ENCODE measurements around the gene MYBPC2. TPM values are rescaled to one million over a fixed set of nuclear protein-coding genes. Genes with fewer than 3 reads are reported as not detected.

The MYBPC2 gene
- total and polyA plus RNA-seq, 9 of the 15 experiments (the other 6 are each of a cell fraction or from before 2014, with no cell fraction given) = 0.01 to 0.14 (median 0.04) TPM; not detected in 6

DNA sequence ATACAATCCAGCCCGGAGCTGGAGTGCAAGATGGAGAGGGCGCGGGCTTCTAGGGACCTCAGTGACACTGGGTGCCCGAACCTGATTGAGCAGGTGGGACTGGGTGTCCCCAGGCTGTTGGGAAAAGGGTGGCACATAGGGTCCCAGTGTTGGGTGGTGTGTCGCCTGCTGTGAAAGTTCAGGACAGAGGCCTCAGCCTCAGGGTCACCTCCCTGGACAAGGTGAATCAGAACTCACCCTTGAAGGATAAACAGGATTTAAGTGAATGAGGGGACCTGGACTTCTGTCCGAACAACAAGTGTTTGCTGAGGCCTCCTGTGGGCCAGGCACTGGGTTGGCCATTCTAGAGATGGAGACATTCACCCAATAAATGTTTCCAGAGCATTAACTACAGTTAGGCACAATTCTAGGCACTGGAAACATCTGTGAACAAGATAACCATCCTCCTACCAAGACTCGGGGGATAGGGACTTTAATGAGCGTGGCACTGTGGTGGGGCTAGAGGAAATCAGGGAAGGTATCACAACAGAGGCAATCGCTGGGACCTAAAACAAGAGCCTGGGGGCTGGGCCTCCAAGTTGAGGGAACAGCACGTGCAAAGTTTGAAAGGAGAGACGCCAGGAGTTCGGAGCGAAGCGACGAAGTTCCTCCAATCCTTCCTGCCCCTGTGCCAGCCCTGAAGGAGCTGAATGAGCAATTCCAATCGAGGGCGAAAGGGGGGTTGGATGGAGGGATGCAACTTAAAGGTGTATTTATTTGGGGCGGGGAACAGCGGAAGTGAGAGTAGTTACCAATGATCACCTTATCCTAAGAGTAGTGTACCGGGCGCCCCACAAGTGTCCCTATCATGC is 49.5 kb upstream of the MYBPC2 start (continued):
- TF ChIP-seq, protein P1, sequence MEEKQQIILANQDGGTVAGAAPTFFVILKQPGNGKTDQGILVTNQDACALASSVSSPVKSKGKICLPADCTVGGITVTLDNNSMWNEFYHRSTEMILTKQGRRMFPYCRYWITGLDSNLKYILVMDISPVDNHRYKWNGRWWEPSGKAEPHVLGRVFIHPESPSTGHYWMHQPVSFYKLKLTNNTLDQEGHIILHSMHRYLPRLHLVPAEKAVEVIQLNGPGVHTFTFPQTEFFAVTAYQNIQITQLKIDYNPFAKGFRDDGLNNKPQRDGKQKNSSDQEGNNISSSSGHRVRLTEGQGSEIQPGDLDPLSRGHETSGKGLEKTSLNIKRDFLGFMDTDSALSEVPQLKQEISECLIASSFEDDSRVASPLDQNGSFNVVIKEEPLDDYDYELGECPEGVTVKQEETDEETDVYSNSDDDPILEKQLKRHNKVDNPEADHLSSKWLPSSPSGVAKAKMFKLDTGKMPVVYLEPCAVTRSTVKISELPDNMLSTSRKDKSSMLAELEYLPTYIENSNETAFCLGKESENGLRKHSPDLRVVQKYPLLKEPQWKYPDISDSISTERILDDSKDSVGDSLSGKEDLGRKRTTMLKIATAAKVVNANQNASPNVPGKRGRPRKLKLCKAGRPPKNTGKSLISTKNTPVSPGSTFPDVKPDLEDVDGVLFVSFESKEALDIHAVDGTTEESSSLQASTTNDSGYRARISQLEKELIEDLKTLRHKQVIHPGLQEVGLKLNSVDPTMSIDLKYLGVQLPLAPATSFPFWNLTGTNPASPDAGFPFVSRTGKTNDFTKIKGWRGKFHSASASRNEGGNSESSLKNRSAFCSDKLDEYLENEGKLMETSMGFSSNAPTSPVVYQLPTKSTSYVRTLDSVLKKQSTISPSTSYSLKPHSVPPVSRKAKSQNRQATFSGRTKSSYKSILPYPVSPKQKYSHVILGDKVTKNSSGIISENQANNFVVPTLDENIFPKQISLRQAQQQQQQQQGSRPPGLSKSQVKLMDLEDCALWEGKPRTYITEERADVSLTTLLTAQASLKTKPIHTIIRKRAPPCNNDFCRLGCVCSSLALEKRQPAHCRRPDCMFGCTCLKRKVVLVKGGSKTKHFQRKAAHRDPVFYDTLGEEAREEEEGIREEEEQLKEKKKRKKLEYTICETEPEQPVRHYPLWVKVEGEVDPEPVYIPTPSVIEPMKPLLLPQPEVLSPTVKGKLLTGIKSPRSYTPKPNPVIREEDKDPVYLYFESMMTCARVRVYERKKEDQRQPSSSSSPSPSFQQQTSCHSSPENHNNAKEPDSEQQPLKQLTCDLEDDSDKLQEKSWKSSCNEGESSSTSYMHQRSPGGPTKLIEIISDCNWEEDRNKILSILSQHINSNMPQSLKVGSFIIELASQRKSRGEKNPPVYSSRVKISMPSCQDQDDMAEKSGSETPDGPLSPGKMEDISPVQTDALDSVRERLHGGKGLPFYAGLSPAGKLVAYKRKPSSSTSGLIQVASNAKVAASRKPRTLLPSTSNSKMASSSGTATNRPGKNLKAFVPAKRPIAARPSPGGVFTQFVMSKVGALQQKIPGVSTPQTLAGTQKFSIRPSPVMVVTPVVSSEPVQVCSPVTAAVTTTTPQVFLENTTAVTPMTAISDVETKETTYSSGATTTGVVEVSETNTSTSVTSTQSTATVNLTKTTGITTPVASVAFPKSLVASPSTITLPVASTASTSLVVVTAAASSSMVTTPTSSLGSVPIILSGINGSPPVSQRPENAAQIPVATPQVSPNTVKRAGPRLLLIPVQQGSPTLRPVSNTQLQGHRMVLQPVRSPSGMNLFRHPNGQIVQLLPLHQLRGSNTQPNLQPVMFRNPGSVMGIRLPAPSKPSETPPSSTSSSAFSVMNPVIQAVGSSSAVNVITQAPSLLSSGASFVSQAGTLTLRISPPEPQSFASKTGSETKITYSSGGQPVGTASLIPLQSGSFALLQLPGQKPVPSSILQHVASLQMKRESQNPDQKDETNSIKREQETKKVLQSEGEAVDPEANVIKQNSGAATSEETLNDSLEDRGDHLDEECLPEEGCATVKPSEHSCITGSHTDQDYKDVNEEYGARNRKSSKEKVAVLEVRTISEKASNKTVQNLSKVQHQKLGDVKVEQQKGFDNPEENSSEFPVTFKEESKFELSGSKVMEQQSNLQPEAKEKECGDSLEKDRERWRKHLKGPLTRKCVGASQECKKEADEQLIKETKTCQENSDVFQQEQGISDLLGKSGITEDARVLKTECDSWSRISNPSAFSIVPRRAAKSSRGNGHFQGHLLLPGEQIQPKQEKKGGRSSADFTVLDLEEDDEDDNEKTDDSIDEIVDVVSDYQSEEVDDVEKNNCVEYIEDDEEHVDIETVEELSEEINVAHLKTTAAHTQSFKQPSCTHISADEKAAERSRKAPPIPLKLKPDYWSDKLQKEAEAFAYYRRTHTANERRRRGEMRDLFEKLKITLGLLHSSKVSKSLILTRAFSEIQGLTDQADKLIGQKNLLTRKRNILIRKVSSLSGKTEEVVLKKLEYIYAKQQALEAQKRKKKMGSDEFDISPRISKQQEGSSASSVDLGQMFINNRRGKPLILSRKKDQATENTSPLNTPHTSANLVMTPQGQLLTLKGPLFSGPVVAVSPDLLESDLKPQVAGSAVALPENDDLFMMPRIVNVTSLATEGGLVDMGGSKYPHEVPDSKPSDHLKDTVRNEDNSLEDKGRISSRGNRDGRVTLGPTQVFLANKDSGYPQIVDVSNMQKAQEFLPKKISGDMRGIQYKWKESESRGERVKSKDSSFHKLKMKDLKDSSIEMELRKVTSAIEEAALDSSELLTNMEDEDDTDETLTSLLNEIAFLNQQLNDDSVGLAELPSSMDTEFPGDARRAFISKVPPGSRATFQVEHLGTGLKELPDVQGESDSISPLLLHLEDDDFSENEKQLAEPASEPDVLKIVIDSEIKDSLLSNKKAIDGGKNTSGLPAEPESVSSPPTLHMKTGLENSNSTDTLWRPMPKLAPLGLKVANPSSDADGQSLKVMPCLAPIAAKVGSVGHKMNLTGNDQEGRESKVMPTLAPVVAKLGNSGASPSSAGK (IDR thresholded peaks at IDR 0.05) = peak; percentile 88
- TF ChIP-seq E2F6 (IDR thresholded peaks at IDR 0.05; ENCODE audit: borderline replicate concordance in 1 of 2, extremely low read depth in 1 of 2, insufficient read depth in 1 of 2, insufficient read length in 1 of 2, low read depth in 1 of 2, low read length in 1 of 2, poor library complexity in 1 of 2, severe bottlenecking in 1 of 2) (peak; percentile 36 to 79), ZNF707 (CRISPR knock-in tag; conservative IDR thresholded peaks at IDR 0.05) (no peak), CBFA2T3 (IDR thresholded peaks at IDR 0.05) (no peak), FOXK1 (CRISPR knock-in tag; IDR thresholded peaks at IDR 0.05; ENCODE audit: borderline replicate concordance) (0 out of 2 replicates have a peak, but pooled peaks have one; percentile 31)
- TF ChIP-seq, protein P2, sequence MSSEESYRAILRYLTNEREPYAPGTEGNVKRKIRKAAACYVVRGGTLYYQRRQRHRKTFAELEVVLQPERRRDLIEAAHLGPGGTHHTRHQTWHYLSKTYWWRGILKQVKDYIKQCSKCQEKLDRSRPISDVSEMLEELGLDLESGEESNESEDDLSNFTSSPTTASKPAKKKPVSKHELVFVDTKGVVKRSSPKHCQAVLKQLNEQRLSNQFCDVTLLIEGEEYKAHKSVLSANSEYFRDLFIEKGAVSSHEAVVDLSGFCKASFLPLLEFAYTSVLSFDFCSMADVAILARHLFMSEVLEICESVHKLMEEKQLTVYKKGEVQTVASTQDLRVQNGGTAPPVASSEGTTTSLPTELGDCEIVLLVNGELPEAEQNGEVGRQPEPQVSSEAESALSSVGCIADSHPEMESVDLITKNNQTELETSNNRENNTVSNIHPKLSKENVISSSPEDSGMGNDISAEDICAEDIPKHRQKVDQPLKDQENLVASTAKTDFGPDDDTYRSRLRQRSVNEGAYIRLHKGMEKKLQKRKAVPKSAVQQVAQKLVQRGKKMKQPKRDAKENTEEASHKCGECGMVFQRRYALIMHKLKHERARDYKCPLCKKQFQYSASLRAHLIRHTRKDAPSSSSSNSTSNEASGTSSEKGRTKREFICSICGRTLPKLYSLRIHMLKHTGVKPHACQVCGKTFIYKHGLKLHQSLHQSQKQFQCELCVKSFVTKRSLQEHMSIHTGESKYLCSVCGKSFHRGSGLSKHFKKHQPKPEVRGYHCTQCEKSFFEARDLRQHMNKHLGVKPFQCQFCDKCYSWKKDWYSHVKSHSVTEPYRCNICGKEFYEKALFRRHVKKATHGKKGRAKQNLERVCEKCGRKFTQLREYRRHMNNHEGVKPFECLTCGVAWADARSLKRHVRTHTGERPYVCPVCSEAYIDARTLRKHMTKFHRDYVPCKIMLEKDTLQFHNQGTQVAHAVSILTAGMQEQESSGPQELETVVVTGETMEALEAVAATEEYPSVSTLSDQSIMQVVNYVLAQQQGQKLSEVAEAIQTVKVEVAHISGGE (CRISPR knock-in tag; IDR thresholded peaks at IDR 0.05) = 0 out of 6 replicates have a peak, but pooled peaks of 1 of the 3 experiments have one; percentile 31

Measured in K562 (cell line).